HG03139 (cell line): ENCODE data around the gene IL15RA.
"Not testable (repeated sequence)": the region's sequence is repeated elsewhere in the genome, so short reads cannot be mapped to it uniquely, and the experiment has no call there.

Experiments
- ATAC-seq: cut with Tn5 transposase; IDR thresholded peaks from one replicate; pipeline ENCODE4 v1.9.1; 2021; ENCODE audit not compliant: unreplicated experiment

The IL15RA gene

GRCh38 chr10:5952731-5953385, 24.5 kb downstream of the IL15RA start:
- no peak for ATAC-seq

GRCh38 chr10:5951721-5952407, 25.5 kb downstream of the IL15RA start:
- no peak for ATAC-seq

GRCh38 chr10:5951167-5951711, 26.1 kb downstream of the IL15RA start:
- no peak for ATAC-seq

GRCh38 chr10:5949009-5949759, 28.2 kb downstream of the IL15RA start:
- no peak for ATAC-seq

- ATAC-seq, result no peak
Observed at GRCh38 chr10:5948208-5948585, 29.1 kb downstream of the IL15RA start.

- no peak for ATAC-seq
Observed at GRCh38 chr10:5947471-5948207, 29.7 kb downstream of the IL15RA start.

- no peak for ATAC-seq
Observed at GRCh38 chr10:5946786-5947185, 30.6 kb downstream of the IL15RA start.

- not testable (repeated sequence) for ATAC-seq
Observed at GRCh38 chr10:5946419-5946775, 30.9 kb downstream of the IL15RA start.

GRCh38 chr10:5945561-5946418, 31.6 kb downstream of the IL15RA start:
- no peak for ATAC-seq

- ATAC-seq, result no peak
Observed at GRCh38 chr10:5945190-5945509, 32.2 kb downstream of the IL15RA start.

- no peak for ATAC-seq
Observed at GRCh38 chr10:5944389-5945189, 32.8 kb downstream of the IL15RA start.

GRCh38 chr10:5943536-5943935, 33.8 kb downstream of the IL15RA start:
- ATAC-seq, result no peak

- ATAC-seq, result no peak
Observed at GRCh38 chr10:5942474-5942873, 34.9 kb downstream of the IL15RA start.

- ATAC-seq, result no peak
Observed at GRCh38 chr10:5942001-5942400, 35.3 kb downstream of the IL15RA start.

GRCh38 chr10:5941579-5941978, 35.8 kb downstream of the IL15RA start:
- no peak for ATAC-seq

- no peak for ATAC-seq
Observed at GRCh38 chr10:5940807-5941218, 36.5 kb downstream of the IL15RA start.

- no peak for ATAC-seq
Observed at GRCh38 chr10:5938291-5938690, 39.1 kb downstream of the IL15RA start.

GRCh38 chr10:5937016-5937415, 40.3 kb downstream of the IL15RA start:
- ATAC-seq, result no peak

- no peak for ATAC-seq
Observed at GRCh38 chr10:5935628-5936027, 41.7 kb downstream of the IL15RA start.
